SK-N-SH treated with all-trans-retinoic acid at 6 μM for 48 hours (cell line): Measurements from ENCODE around the gene EZR.

Source experiments
- CSRNP3 ChIP-seq: fragments of 250-450 bp; sonication (Bioruptor Pico); IDR thresholded peaks from 2 replicates; pipeline ENCODE4 v1.5.1; 2021; ENCODE audit warnings: mild to moderate bottlenecking, moderate library complexity
- RARB ChIP-seq: fragments of 250-450 bp; sonication (Bioruptor Pico); IDR thresholded peaks from 2 replicates; pipeline ENCODE4 v1.8.0; 2021; ENCODE audit warnings: mild to moderate bottlenecking, moderate library complexity
- ZFP30 ChIP-seq: fragments of 450-650 bp; formaldehyde crosslinking; IDR thresholded peaks from 2 replicates; pipeline ENCODE4 v1.5.0; 2022; ENCODE audit warnings: mild to moderate bottlenecking, moderate library complexity

DNA sequence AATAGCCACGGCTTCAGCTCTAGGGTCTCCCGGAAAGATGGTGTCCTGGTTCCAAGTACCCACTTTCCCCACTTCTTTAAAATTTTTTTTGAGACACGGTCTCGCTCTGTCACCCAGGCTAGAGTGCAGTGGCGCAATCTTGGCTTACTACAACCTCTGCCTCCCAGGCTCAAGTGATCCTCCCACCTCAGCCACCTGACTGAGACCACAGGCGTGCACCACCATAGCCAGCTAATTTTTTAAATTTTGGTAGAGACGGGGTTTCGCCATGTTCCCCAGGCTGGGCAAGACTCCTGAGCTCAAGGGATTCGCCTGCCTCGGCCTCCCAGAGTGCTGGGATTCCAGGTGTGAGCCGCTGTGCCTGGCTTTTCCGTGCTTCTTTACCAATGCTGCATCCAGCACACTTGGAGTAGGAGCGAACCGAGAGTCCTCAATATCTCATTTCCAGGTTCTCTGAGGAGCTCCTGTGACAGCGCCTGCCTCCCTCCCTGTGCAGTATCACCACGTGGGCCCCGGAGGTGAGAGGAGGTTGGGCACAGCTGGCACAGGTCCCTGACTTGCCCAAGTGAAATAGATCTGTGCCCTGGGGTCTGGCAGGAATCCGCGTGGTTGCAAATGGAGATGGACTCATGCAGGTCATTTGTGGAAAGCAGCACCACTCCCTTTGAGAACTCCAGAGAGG, 37.3 kb downstream of the EZR start:
- TF ChIP-seq ZFP30 (CRISPR knock-in tag) (no peak), CSRNP3 (CRISPR knock-in tag) (no peak), RARB (CRISPR knock-in tag) (no peak)
